ENCODE measurements around the gene INPP5B. TPM values are rescaled to one million over a fixed set of nuclear protein-coding genes. Genes with fewer than 3 reads are reported as not detected.
A peak's percentile ranks its signal among the peaks of the same experiment; 100 is the strongest.

The INPP5B gene
- total and polyA plus RNA-seq, 2 donors from 2014 or later, result 8.4 to 32.9 TPM

GRCh38 chr1:37861151-37861550 is 85.7 kb downstream of the INPP5B start:
- intact Hi-C loops (cut with DNase I), result no loop called here
- Histone ChIP-seq H3K9me3 (ENCODE audit: control insufficient read depth in 2 of 3, insufficient read depth in 1 of 3, low read length in 3 of 3) (no peaks in the 10 kb centered on the region), H3K27me3 (ENCODE audit: control insufficient read depth, insufficient read depth, low read length) (no peaks in the 10 kb centered on the region), H3K4me1 (ENCODE audit: control insufficient read depth in 2 of 3, insufficient read depth in 2 of 3, low read depth in 1 of 3, low read length in 3 of 3) (peaks cover 0 to 14% (median 10%) of the 10 kb centered on the region in 3 donors), H3K36me3 (ENCODE audit: control insufficient read depth in 2 of 3, insufficient read depth in 3 of 3, low read length in 3 of 3) (peaks cover 3 to 34% (median 22%) of the 10 kb centered on the region in 3 donors), H3K9ac (ENCODE audit: low read length in 3 of 3) (no peak overlapping the region), H3K4me3 (ENCODE audit: low read length in 3 of 3) (no peak overlapping the region), H3K27ac (ENCODE audit: low read depth in 2 of 2, low read length in 2 of 2) (no peak overlapping the region)
- TF ChIP-seq CTCF (IDR thresholded peaks at IDR 0.05; ENCODE audit: borderline replicate concordance, extremely low read depth, insufficient read depth), result no peak
- DNase-seq (no peak), FAIRE-seq (no peak)

- H3K9me3 ChIP-seq (ENCODE audit: control insufficient read depth in 2 of 3, insufficient read depth in 1 of 3, low read length in 3 of 3), result no peaks in the 10 kb centered on the region
- FAIRE-seq, result no peak
- TF ChIP-seq CTCF (IDR thresholded peaks at IDR 0.05; ENCODE audit: borderline replicate concordance, extremely low read depth, insufficient read depth), result no peak
- intact Hi-C loops (cut with DNase I), result no loop called here
- peaks cover 2 to 26% (median 14%) of the 10 kb centered on the region in 3 donors for H3K36me3 ChIP-seq (ENCODE audit: control insufficient read depth in 2 of 3, insufficient read depth in 3 of 3, low read length in 3 of 3)
- peak overlapping the region; percentile 89 to 97 (median 97) for H3K4me3 ChIP-seq (ENCODE audit: low read length in 3 of 3)
- peak overlapping the region; percentile 87 to 91 (median 88) for H3K9ac ChIP-seq (ENCODE audit: low read length in 3 of 3)
- no peaks in the 10 kb centered on the region for H3K27me3 ChIP-seq (ENCODE audit: control insufficient read depth, insufficient read depth, low read length)
- H3K27ac ChIP-seq (ENCODE audit: low read depth in 2 of 2, low read length in 2 of 2), result peak overlapping the region; percentile 75 to 81
- peaks cover 0 to 14% (median 10%) of the 10 kb centered on the region in 3 donors for H3K4me1 ChIP-seq (ENCODE audit: control insufficient read depth in 2 of 3, insufficient read depth in 2 of 3, low read depth in 1 of 3, low read length in 3 of 3)
- no peak for DNase-seq
Measured at GRCh38 chr1:37860346-37860666, 86.5 kb downstream of the INPP5B start.

DNA sequence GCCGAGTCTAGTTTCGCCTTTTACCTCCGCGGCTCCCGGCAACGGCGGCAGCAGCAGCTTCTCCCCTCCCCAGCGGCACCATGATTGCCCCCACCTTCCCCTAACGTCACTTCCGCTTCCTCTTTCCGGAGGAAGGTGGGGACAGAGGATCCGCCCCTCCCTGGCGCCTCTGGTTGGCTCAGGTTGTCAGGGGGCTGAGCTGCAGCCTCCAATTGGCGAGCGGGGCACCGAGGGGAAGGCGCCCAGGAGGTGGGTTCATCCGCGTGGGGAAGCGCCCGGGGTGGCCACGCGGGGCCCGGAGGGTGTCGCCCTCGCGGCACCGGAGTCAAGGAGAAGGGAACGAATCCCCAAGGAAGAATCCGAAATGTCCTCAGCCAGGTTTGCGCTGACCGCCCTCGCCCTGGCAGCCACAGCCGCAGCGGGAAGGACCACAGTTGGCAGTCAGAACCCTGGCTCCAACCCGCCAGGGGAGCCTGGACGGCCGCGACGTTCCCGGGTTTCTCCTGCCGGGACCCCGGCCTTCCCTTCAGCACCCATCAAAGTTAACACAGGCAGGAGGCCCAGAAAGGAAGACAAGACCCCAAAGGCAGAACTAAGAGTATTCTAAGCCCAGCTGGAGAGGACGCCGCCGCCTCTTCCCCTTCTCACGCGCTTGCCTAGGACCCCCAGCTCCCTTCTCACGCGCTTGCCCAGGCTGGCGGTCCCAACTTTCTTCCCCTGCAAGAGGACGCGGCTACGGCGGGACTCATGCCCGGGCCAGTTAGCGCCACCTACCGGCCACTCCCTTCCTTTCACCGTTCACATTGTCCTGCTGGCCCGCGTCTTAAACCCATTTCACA is 87.1 kb downstream of the INPP5B start, which contains the start of gene MTF1:
Gene MTF1 (minus strand): TSS at position 86 of the 839 bp plus-strand sequence. CDS start 1,934 bp downstream, outside the sequence.
- FAIRE-seq, result peak; percentile 62

More for the DNA sequence above, 87.1 kb downstream of the INPP5B start, which contains the start of gene MTF1:
- DNase-seq, result peak; percentile 97 to 99 (median 99)
- H3K27ac ChIP-seq (ENCODE audit: low read depth in 2 of 2, low read length in 2 of 2), result peak within 1 kb of the TSS; percentile 81 to 84
- TF ChIP-seq CTCF (IDR thresholded peaks at IDR 0.05; ENCODE audit: borderline replicate concordance, extremely low read depth, insufficient read depth), result peak; percentile 90
- peaks cover 0 to 22% (median 16%) of the 10 kb centered on the region in 3 donors for H3K36me3 ChIP-seq (ENCODE audit: control insufficient read depth in 2 of 3, insufficient read depth in 3 of 3, low read length in 3 of 3)
- no peaks in the 10 kb centered on the region for H3K9me3 ChIP-seq (ENCODE audit: control insufficient read depth in 2 of 3, insufficient read depth in 1 of 3, low read length in 3 of 3)
- H3K4me3 ChIP-seq (ENCODE audit: low read length in 3 of 3), result peak within 1 kb of the TSS; percentile 89 to 97 (median 97)
- peaks cover 0 to 14% (median 10%) of the 10 kb centered on the region in 3 donors for H3K4me1 ChIP-seq (ENCODE audit: control insufficient read depth in 2 of 3, insufficient read depth in 2 of 3, low read depth in 1 of 3, low read length in 3 of 3)
- intact Hi-C loops (cut with DNase I), result no loop called here
- no peaks in the 10 kb centered on the region for H3K27me3 ChIP-seq (ENCODE audit: control insufficient read depth, insufficient read depth, low read length)
- H3K9ac ChIP-seq (ENCODE audit: low read length in 3 of 3), result peak within 1 kb of the TSS; percentile 87 to 96 (median 91)

Measured in kidney (tissue), 14 donors.